SU-DHL-6 (cell line): ENCODE data around the gene RAD51B.

Source experiments
- EZH2phosphoT487 ChIP-seq: fragments of 200-600 bp; sonication (generic), shearing (Covaris generic); conservative IDR thresholded peaks from 2 replicates; pipeline ENCODE4 v1.6.1; 2018; ENCODE audit warnings: mild to moderate bottlenecking, antibody characterized with exemption, low read length, moderate library complexity, mixed read lengths
- TF ChIP-seq, protein P1 (sequence below): fragments of 200-600 bp; sonication (generic); IDR thresholded peaks from one replicate; pipeline ENCODE4 v1.5.1; 2017; ENCODE audit warnings: antibody characterized with exemption, mild to moderate bottlenecking, low read length, moderate library complexity; ENCODE audit not compliant: insufficient read depth, poor library complexity, severe bottlenecking

DNA sequence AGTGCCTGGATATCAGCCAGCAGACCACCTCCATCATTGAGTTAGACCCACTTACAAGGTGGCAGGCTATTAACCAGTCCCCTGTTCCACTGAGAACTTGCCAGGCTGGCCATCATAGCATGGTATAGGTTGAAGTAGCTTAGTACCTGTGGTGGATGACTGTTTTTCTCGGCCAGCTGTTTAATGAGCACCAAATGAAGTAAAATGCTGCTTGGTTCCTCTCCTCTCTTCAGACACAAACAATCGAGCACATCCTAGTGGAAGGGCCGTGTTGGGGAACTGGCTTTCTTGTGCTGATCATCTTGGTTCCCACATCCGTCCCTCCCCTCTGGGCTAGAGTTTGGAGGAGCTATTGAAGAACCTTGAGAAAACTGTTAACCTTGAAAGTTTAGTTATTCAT is 486.2 kb downstream of the RAD51B start:
- TF ChIP-seq, protein P1, sequence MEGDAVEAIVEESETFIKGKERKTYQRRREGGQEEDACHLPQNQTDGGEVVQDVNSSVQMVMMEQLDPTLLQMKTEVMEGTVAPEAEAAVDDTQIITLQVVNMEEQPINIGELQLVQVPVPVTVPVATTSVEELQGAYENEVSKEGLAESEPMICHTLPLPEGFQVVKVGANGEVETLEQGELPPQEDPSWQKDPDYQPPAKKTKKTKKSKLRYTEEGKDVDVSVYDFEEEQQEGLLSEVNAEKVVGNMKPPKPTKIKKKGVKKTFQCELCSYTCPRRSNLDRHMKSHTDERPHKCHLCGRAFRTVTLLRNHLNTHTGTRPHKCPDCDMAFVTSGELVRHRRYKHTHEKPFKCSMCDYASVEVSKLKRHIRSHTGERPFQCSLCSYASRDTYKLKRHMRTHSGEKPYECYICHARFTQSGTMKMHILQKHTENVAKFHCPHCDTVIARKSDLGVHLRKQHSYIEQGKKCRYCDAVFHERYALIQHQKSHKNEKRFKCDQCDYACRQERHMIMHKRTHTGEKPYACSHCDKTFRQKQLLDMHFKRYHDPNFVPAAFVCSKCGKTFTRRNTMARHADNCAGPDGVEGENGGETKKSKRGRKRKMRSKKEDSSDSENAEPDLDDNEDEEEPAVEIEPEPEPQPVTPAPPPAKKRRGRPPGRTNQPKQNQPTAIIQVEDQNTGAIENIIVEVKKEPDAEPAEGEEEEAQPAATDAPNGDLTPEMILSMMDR, result no peak
- no peak for TF ChIP-seq EZH2phosphoT487
